Fibroblast of lung (primary cell): ENCODE measurements around the gene IGSF23.

Experiments used
- EZH2 ChIP-seq: IDR thresholded peaks from 2 replicates; pipeline ENCODE4 v1.5.1; 2012; ENCODE audit warnings: low read length, control low read depth, mild to moderate bottlenecking; ENCODE audit errors: missing control alignments
- TF ChIP-seq, protein P1 (sequence below), 2 donors: IDR thresholded peaks in 1 of 2; conservative IDR thresholded peaks in 1 of 2; 1 replicate in 1 of 2; 2 replicates in 1 of 2; pipeline ENCODE4 v1.5.1; 2011 to 2012; ENCODE audit warnings: low read length in 2 of 2, control low read depth in 1 of 2, inconsistent platforms in 1 of 2, low read depth in 1 of 2, mild to moderate bottlenecking in 1 of 2

GRCh38 chr19:44573627-44574026 is 39.7 kb upstream of the IGSF23 start:
- TF ChIP-seq, protein P1, sequence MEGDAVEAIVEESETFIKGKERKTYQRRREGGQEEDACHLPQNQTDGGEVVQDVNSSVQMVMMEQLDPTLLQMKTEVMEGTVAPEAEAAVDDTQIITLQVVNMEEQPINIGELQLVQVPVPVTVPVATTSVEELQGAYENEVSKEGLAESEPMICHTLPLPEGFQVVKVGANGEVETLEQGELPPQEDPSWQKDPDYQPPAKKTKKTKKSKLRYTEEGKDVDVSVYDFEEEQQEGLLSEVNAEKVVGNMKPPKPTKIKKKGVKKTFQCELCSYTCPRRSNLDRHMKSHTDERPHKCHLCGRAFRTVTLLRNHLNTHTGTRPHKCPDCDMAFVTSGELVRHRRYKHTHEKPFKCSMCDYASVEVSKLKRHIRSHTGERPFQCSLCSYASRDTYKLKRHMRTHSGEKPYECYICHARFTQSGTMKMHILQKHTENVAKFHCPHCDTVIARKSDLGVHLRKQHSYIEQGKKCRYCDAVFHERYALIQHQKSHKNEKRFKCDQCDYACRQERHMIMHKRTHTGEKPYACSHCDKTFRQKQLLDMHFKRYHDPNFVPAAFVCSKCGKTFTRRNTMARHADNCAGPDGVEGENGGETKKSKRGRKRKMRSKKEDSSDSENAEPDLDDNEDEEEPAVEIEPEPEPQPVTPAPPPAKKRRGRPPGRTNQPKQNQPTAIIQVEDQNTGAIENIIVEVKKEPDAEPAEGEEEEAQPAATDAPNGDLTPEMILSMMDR (conservative IDR thresholded peaks at IDR 0.05 in 1 of 2, IDR thresholded peaks at IDR 0.05 in 1 of 2; ENCODE audit: low read depth in 1 of 2, low read length in 2 of 2) = no peak
- TF ChIP-seq EZH2 = no peak
